ENCODE data around the gene COX4I1. TPM values are rescaled to one million over a fixed set of nuclear protein-coding genes. Genes with fewer than 3 reads are reported as not detected.

The COX4I1 gene
- total RNA-seq, 1 experiment from 2014 or later, result 554 TPM

DNA sequence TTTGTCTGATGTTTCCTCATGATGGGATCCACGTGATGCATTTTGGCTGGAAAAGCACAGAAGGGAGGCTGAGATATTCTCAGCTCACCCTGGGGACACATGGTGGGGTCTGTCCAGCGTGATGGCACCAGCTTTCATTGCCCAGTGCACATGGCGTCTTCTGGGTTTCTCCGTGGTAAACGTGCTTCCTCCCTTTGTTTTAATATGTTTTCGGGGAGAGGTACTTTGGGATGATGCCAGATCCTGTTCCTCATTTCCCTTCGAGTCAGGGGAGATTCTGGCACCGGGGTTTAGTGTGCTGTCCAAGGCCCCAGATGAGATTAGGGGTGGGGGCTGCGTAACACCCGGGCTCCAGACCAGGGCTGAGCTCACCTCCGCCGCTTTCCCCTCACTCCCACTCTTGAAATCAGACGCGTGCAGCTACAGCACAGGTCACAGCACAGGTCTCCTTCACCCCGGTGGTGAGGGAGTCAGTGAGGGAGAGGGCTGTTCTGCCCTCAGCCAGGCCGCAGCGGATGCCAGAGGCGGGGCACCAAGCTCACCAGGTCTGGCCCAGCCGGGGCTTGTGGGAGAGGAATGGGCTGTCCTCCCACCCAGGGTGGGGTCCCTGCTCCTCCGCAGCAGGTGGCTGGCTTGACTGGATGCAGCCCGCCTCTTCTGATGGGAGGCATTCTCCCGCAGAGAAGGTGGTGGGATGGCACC, 33.9 kb downstream of the COX4I1 start:
- no peaks in the 10 kb centered on the region for H3K9me3 ChIP-seq (ENCODE audit: low read depth, low read length, poor library complexity, severe bottlenecking)
- POLR2A ChIA-PET (ENCODE audit: low non-redundant PET), result no interaction called here
- intact Hi-C loops (cut with micrococcal nuclease; ENCODE audit: unreplicated experiment), result no loop called here
- H3K4me3 ChIP-seq (ENCODE audit: low read depth, low read length, poor library complexity, severe bottlenecking), result no peak overlapping the region
- H3K27ac ChIP-seq (ENCODE audit: low read depth, low read length, poor library complexity, severe bottlenecking), result no peak overlapping the region
- TF ChIP-seq, protein P1, sequence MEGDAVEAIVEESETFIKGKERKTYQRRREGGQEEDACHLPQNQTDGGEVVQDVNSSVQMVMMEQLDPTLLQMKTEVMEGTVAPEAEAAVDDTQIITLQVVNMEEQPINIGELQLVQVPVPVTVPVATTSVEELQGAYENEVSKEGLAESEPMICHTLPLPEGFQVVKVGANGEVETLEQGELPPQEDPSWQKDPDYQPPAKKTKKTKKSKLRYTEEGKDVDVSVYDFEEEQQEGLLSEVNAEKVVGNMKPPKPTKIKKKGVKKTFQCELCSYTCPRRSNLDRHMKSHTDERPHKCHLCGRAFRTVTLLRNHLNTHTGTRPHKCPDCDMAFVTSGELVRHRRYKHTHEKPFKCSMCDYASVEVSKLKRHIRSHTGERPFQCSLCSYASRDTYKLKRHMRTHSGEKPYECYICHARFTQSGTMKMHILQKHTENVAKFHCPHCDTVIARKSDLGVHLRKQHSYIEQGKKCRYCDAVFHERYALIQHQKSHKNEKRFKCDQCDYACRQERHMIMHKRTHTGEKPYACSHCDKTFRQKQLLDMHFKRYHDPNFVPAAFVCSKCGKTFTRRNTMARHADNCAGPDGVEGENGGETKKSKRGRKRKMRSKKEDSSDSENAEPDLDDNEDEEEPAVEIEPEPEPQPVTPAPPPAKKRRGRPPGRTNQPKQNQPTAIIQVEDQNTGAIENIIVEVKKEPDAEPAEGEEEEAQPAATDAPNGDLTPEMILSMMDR (conservative IDR thresholded peaks at IDR 0.05; ENCODE audit: low read depth, low read length), result no peak
- TF ChIP-seq EZH2 (IDR thresholded peaks at IDR 0.05; ENCODE audit: borderline replicate concordance, low read depth, low read length, poor library complexity, severe bottlenecking), result no peak
- H3K36me3 ChIP-seq (ENCODE audit: insufficient read depth, low read length, poor library complexity, severe bottlenecking), result no peaks in the 10 kb centered on the region
- CTCF ChIA-PET, result no interaction called here
- H3K27me3 ChIP-seq (replicated peaks; ENCODE audit: insufficient read depth, low read depth, low read length, poor library complexity), result peaks cover 60% of the 10 kb centered on the region
- BruUV-seq (replicated peaks), result no TSS peak
- no peak for DNase-seq (ENCODE audit: low spot score)
- H3K4me1 ChIP-seq (ENCODE audit: insufficient read depth, low read length, poor library complexity, severe bottlenecking), result no peaks in the 10 kb centered on the region

DNA sequence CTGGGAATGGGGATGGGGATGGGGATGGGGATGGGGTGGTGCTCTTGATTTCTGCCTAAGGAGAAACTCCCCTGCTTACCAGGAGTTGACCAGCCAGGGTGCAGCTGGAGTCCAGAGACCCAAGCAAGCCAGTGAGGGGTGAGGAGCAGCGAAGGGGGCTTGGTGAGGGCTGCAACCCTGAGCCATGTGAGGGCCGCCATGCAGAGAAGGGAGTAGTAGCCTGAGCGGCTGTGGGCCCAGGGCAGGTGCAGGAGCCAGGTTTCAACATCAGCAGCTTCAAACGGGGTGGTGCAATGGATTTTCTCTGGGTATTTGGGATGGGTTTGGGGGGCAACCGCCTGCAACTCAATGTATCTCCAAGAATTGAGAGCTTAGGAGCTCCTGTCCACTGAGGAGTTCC, 35.2 kb downstream of the COX4I1 start:
- ChIA-PET POLR2A (ENCODE audit: low non-redundant PET) (no interaction called here), CTCF (no interaction called here)
- TF ChIP-seq, protein P1 (conservative IDR thresholded peaks at IDR 0.05; ENCODE audit: low read depth, low read length), result no peak
- H3K36me3 ChIP-seq (ENCODE audit: insufficient read depth, low read length, poor library complexity, severe bottlenecking), result no peaks in the 10 kb centered on the region
- no peak for DNase-seq (ENCODE audit: low spot score)
- no peaks in the 10 kb centered on the region for H3K9me3 ChIP-seq (ENCODE audit: low read depth, low read length, poor library complexity, severe bottlenecking)
- H3K27me3 ChIP-seq (replicated peaks; ENCODE audit: insufficient read depth, low read depth, low read length, poor library complexity), result peaks cover 53% of the 10 kb centered on the region
- H3K27ac ChIP-seq (ENCODE audit: low read depth, low read length, poor library complexity, severe bottlenecking), result no peak overlapping the region
- intact Hi-C loops (cut with micrococcal nuclease; ENCODE audit: unreplicated experiment), result no loop called here
- H3K4me1 ChIP-seq (ENCODE audit: insufficient read depth, low read length, poor library complexity, severe bottlenecking), result no peaks in the 10 kb centered on the region
- BruUV-seq (replicated peaks), result no TSS peak
- no peak overlapping the region for H3K4me3 ChIP-seq (ENCODE audit: low read depth, low read length, poor library complexity, severe bottlenecking)

DNA sequence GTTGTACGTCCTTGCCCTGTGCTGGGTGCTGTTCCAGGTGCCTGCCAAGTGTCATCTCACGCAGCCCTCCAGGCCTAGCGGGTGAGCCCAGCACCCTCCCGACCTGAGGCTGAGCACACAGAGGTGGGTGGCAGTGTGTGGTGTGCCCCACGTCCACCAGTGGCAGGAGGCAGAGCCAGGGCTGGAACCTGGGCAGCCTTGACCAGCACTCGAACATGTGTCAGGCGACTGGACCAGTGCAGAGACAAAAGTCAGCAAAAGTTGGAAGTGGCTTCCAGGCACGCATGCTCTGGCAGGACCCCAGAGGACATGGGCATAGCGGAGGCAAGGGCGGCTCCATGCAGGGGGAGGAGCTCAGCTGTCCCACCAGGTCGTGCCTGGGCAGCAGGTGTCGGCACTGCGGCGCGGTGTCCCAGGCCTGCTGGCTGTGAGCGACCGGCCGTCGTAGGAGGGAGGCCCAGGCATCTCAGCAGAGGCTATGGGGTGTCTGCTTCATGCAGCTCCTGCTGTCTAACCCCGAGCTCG, 35.8 kb downstream of the COX4I1 start:
- no peak overlapping the region for H3K27ac ChIP-seq (ENCODE audit: low read depth, low read length, poor library complexity, severe bottlenecking)
- intact Hi-C loops (cut with micrococcal nuclease; ENCODE audit: unreplicated experiment), result no loop called here
- ChIA-PET CTCF (no interaction called here), POLR2A (ENCODE audit: low non-redundant PET) (no interaction called here)
- H3K4me1 ChIP-seq (ENCODE audit: insufficient read depth, low read length, poor library complexity, severe bottlenecking), result no peaks in the 10 kb centered on the region
- no TSS peak for BruUV-seq (replicated peaks)
- peaks cover 51% of the 10 kb centered on the region for H3K27me3 ChIP-seq (replicated peaks; ENCODE audit: insufficient read depth, low read depth, low read length, poor library complexity)
- H3K9me3 ChIP-seq (ENCODE audit: low read depth, low read length, poor library complexity, severe bottlenecking), result no peaks in the 10 kb centered on the region
- no peak for TF ChIP-seq EZH2 (IDR thresholded peaks at IDR 0.05; ENCODE audit: borderline replicate concordance, low read depth, low read length, poor library complexity, severe bottlenecking)
- TF ChIP-seq, protein P1 (conservative IDR thresholded peaks at IDR 0.05; ENCODE audit: low read depth, low read length), result no peak
- DNase-seq (ENCODE audit: low spot score), result no peak
- no peak overlapping the region for H3K4me3 ChIP-seq (ENCODE audit: low read depth, low read length, poor library complexity, severe bottlenecking)
- no peaks in the 10 kb centered on the region for H3K36me3 ChIP-seq (ENCODE audit: insufficient read depth, low read length, poor library complexity, severe bottlenecking)

All from A673 (cell line).